ENCODE results near the gene TNS4.

The TNS4 gene

DNA sequence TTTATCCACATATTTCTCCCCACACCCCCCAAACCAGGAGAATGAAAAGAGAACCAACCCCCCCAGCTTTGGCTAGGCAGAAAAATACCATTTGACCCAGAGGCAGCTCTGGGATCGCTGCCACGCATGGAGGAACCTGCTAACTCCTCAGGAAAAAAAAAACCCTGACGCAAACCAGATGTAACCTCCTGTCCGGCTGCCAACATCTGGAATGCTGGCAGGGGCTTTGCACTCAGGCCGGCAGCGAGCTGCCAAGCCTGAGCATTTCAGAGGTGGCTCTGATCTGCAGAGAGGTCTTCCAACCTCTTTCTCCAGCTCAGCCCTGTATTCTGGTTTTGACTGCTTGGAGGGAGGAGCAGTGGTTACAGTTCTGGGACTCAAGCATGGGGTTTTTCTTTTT lies 50.0 kb downstream of the TNS4 start:
- Histone ChIP-seq H3K4me3 (ENCODE audit: low read depth, low read length) (no peak overlapping the region), H3K9ac (ENCODE audit: low read depth, low read length) (no peak overlapping the region), H3K27ac (ENCODE audit: low read depth, low read length) (no peak overlapping the region), H3K27me3 (ENCODE audit: control insufficient read depth, insufficient read depth, low read length) (no peaks in the 10 kb centered on the region), H3K4me1 (ENCODE audit: control insufficient read depth, insufficient read depth, low read length) (no peaks in the 10 kb centered on the region; the same call in 1 of the 2 replicates), H3K36me3 (ENCODE audit: control insufficient read depth, insufficient read depth, low read length) (peaks cover 42% of the 10 kb centered on the region), H3K9me3 (ENCODE audit: control insufficient read depth, insufficient read depth, low read length) (no peaks in the 10 kb centered on the region)

DNA sequence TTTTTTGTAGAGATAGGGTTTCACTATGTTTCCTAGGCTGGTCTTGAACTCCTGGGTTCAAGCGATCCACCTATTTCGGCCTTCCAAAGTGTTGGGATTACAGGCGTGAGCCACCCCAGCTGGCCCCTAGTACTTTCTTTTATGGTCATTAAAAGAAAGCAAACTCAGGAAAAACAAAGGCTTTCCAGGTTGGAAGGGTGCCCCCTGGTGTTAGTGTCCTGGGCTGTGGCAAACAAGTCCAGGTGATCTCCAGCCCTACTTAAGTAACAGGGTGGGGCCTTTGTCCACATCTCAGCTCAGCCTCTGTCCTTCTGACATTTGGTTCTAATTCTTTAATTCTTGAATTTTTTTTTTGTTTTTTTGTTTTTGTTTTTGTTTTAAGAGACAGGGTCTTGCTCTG lies 51.2 kb downstream of the TNS4 start:
- Histone ChIP-seq H3K27ac (ENCODE audit: low read depth, low read length) (no peak overlapping the region), H3K27me3 (ENCODE audit: control insufficient read depth, insufficient read depth, low read length) (no peaks in the 10 kb centered on the region), H3K9ac (ENCODE audit: low read depth, low read length) (no peak overlapping the region), H3K36me3 (ENCODE audit: control insufficient read depth, insufficient read depth, low read length) (peaks cover 31% of the 10 kb centered on the region), H3K9me3 (ENCODE audit: control insufficient read depth, insufficient read depth, low read length) (no peaks in the 10 kb centered on the region), H3K4me3 (ENCODE audit: low read depth, low read length) (no peak overlapping the region), H3K4me1 (ENCODE audit: control insufficient read depth, insufficient read depth, low read length) (peaks cover 9% of the 10 kb centered on the region)

DNA sequence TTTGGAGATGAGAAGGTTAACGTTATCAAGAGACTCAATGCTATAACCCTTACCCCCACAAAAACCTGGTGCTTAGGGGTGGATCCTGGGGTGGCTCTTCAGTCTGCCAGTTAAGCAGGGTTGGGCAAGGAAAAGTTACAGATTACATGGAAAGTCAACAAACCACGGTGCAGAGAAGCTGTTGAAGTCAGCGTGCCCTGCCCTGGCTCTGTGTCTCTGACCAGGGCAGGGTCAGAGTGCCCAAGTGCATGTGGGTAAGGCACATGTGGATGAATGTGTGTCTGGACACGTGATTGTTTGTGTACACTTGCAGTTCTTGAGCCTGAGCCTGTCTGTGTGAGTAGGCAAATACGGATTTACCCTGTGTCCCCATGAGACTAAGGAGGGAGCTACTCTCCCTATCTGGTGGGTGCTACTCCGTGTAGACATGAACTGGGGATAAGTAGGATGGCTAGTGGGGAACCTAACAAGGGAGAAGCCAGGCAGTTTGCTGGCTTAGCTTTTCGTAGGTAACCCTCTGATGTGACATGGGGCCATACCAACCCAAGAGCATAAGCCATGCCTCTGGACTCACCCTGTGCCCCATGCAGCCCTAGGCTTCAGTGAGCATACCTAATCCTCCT lies 52.7 kb downstream of the TNS4 start:
- Histone ChIP-seq H3K9ac (ENCODE audit: low read depth, low read length) (no peak overlapping the region), H3K4me1 (ENCODE audit: control insufficient read depth, insufficient read depth, low read length) (peaks cover 17% of the 10 kb centered on the region), H3K9me3 (ENCODE audit: control insufficient read depth, insufficient read depth, low read length) (no peaks in the 10 kb centered on the region), H3K4me3 (ENCODE audit: low read depth, low read length) (no peak overlapping the region), H3K27ac (ENCODE audit: low read depth, low read length) (no peak overlapping the region), H3K36me3 (ENCODE audit: control insufficient read depth, insufficient read depth, low read length) (peaks cover 17% of the 10 kb centered on the region), H3K27me3 (ENCODE audit: control insufficient read depth, insufficient read depth, low read length) (no peaks in the 10 kb centered on the region)

DNA sequence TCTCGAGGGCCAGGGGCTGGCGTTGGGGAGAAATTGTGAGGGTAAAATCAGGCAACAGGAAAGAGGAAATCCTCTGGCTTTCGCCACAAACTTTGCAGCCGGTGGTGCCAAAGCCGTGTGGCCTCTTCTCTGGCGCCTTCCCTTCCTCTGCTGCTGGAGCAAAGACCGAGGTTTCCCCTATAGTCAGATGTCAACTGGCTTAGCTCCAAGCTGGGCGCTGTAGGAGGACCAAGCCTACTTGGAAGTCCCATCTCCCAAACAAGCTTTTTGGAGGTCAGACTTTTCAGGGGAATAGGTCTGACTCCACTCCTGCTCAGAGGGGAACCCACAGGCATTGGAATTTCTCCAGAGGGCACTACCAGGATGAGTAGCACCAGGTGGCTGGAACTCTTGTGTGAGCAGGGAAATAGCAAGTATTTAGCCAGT lies 53.2 kb downstream of the TNS4 start:
- no peaks in the 10 kb centered on the region for H3K9me3 ChIP-seq (ENCODE audit: control insufficient read depth, insufficient read depth, low read length)
- H3K36me3 ChIP-seq (ENCODE audit: control insufficient read depth, insufficient read depth, low read length): peaks cover 12% of the 10 kb centered on the region
- no peak overlapping the region for H3K9ac ChIP-seq (ENCODE audit: low read depth, low read length)
- H3K4me3 ChIP-seq (ENCODE audit: low read depth, low read length): no peak overlapping the region
- no peak overlapping the region for H3K27ac ChIP-seq (ENCODE audit: low read depth, low read length)
- H3K4me1 ChIP-seq (ENCODE audit: control insufficient read depth, insufficient read depth, low read length): peaks cover 17% of the 10 kb centered on the region
- H3K27me3 ChIP-seq (ENCODE audit: control insufficient read depth, insufficient read depth, low read length): no peaks in the 10 kb centered on the region

DNA sequence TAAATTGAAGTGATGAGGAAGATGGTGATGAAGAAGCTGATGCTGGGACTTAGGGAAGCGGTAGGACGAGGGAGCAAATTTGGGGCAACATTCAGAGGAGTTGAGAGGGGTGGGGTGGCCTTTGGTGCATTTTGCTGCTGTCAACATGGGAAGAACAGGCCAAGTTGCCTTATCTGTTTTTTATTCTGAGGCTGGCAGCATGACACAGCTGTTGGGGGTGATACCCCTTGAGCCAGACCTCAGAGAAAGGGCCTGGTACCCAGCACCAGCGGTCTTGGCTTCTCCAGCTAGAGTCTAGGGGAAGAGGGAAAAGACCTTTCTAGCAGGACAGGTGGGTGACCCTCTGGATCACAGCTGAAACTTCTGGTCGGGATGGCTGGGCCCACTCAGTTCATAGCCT lies 53.6 kb downstream of the TNS4 start:
- H3K27ac ChIP-seq (ENCODE audit: low read depth, low read length): no peak overlapping the region

DNA sequence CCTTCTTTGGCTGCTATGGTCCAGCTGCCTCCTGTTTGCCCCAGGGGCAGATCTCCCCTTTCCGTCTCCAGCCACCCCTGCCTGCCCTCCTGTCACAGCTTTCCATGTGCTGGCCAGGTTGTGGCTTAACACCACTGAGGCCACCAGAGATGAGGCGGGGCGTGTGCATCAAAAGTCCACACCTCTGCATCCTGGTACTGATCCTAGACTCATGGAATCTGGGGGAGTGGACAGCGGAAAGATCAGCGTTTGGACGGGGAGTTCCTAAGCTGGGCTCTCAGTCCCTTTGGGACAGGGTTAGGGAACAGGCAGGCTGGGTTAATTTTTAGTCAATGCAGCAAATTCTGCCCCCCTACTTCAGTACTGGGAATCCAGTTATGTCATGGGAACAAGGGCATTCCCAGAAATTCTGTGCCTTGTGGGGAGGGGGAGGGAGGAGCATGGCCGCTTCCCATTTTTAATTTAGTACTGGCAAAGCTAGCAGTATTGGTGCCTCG lies 54.2 kb downstream of the TNS4 start:
- no peak overlapping the region for H3K4me3 ChIP-seq (ENCODE audit: low read depth, low read length)
- H3K4me1 ChIP-seq (ENCODE audit: control insufficient read depth, insufficient read depth, low read length): peaks cover 17% of the 10 kb centered on the region
- H3K36me3 ChIP-seq (ENCODE audit: control insufficient read depth, insufficient read depth, low read length): peaks cover 3% of the 10 kb centered on the region; the same call in 1 of the 2 replicates
- no peaks in the 10 kb centered on the region for H3K27me3 ChIP-seq (ENCODE audit: control insufficient read depth, insufficient read depth, low read length)
- no peaks in the 10 kb centered on the region for H3K9me3 ChIP-seq (ENCODE audit: control insufficient read depth, insufficient read depth, low read length)
- H3K9ac ChIP-seq (ENCODE audit: low read depth, low read length): no peak overlapping the region
- no peak overlapping the region for H3K27ac ChIP-seq (ENCODE audit: low read depth, low read length)

More for the DNA sequence above, 53.6 kb downstream of the TNS4 start:
- peaks cover 17% of the 10 kb centered on the region for H3K4me1 ChIP-seq (ENCODE audit: control insufficient read depth, insufficient read depth, low read length)
- no peak overlapping the region for H3K4me3 ChIP-seq (ENCODE audit: low read depth, low read length)
- peaks cover 8% of the 10 kb centered on the region for H3K36me3 ChIP-seq (ENCODE audit: control insufficient read depth, insufficient read depth, low read length)
- H3K9ac ChIP-seq (ENCODE audit: low read depth, low read length): no peak overlapping the region
- H3K27me3 ChIP-seq (ENCODE audit: control insufficient read depth, insufficient read depth, low read length): no peaks in the 10 kb centered on the region
- H3K9me3 ChIP-seq (ENCODE audit: control insufficient read depth, insufficient read depth, low read length): no peaks in the 10 kb centered on the region

DNA sequence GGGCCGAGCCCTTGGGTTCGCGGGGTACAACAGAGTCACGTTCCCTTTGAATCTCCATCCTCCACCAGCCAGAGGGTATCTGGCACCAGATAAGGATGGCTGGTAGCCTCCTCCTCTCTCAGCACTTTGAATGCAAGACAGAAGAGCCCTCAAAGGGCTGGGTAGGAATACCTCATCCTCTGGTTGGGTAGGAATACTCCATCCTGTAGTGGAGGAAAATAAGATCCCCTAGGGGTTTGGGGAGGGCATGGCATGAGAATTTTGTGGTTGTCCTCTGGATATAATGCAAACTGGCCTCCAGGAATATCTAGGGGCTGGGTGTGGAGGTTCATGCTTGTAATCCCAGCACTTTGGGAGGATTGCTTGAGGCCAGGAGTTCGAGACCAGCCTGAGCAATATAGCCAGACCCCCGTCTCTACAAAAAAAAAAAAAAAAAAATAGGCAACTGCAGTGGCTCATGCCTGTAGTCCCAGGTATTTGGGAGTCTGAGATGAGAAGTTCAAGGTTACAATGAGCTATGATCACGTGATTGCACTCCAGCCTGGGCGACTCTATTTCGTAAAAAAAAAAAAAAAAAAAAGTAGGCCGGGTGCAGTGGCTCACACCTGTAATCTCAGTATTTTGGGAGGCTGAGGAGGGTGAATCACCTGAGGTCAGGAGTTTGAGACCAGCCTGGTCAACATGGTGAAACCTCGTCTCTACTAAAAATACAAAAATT lies 55.5 kb downstream of the TNS4 start:
- H3K27me3 ChIP-seq (ENCODE audit: control insufficient read depth, insufficient read depth, low read length): no peaks in the 10 kb centered on the region
- H3K4me1 ChIP-seq (ENCODE audit: control insufficient read depth, insufficient read depth, low read length): peaks cover 17% of the 10 kb centered on the region
- H3K9me3 ChIP-seq (ENCODE audit: control insufficient read depth, insufficient read depth, low read length): no peaks in the 10 kb centered on the region
- no peak overlapping the region for H3K27ac ChIP-seq (ENCODE audit: low read depth, low read length)
- H3K9ac ChIP-seq (ENCODE audit: low read depth, low read length): no peak overlapping the region
- H3K36me3 ChIP-seq (ENCODE audit: control insufficient read depth, insufficient read depth, low read length): no peaks in the 10 kb centered on the region
- peak overlapping the region; percentile 64; the same call in 1 of the 2 replicates for H3K4me3 ChIP-seq (ENCODE audit: low read depth, low read length)

DNA sequence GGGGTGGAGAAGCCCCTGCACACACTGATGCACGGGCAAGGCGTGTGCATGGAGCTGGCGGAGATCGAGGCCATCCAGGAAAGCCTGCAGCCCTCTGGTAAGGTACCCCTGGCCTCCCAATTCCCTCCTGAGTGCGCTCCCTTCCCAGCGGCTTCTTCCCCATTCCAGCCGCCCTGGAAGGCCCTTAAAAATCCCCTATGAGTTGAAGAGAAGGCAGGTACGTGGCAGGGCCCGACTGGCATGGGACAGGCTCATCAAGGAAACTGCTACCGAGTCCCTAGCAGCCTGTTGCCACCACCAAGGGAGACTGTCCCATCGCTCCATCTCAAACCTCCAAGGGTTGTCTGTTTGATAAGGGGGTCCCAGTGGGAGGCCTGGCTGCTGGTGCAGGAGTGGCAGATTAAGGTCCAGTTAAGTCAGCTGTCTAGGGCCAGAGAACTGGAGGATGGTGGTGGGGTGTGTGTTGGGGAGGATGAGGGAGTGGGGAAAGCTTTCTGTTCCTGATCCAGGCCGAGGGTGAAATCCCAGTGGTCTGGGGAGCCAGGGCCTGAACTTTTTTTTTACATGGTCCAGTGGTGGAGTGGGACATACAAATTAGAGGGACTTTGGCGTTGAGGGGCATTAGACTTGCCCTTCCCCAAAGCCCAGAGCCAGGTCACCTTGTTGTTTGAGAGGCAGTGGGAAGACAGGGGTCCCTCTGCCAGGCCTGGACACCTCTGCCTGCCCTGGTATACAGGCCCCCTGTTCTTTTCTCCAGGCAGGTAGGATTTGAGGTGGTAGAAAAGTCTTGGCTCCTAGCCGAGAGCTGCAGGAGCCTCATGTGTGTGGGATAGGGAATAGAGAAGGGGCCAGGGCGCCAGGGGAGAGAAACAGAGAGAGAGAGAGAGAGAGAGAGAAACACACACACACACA lies 57.2 kb downstream of the TNS4 start:
- Histone ChIP-seq H3K27me3 (ENCODE audit: control insufficient read depth, insufficient read depth, low read length) (no peaks in the 10 kb centered on the region), H3K27ac (ENCODE audit: low read depth, low read length) (no peak overlapping the region), H3K9me3 (ENCODE audit: control insufficient read depth, insufficient read depth, low read length) (no peaks in the 10 kb centered on the region), H3K4me3 (ENCODE audit: low read depth, low read length) (peak overlapping the region; percentile 64), H3K4me1 (ENCODE audit: control insufficient read depth, insufficient read depth, low read length) (peaks cover 17% of the 10 kb centered on the region), H3K9ac (ENCODE audit: low read depth, low read length) (peak overlapping the region; percentile 2; the same call in 1 of the 2 replicates), H3K36me3 (ENCODE audit: control insufficient read depth, insufficient read depth, low read length) (no peaks in the 10 kb centered on the region)

DNA sequence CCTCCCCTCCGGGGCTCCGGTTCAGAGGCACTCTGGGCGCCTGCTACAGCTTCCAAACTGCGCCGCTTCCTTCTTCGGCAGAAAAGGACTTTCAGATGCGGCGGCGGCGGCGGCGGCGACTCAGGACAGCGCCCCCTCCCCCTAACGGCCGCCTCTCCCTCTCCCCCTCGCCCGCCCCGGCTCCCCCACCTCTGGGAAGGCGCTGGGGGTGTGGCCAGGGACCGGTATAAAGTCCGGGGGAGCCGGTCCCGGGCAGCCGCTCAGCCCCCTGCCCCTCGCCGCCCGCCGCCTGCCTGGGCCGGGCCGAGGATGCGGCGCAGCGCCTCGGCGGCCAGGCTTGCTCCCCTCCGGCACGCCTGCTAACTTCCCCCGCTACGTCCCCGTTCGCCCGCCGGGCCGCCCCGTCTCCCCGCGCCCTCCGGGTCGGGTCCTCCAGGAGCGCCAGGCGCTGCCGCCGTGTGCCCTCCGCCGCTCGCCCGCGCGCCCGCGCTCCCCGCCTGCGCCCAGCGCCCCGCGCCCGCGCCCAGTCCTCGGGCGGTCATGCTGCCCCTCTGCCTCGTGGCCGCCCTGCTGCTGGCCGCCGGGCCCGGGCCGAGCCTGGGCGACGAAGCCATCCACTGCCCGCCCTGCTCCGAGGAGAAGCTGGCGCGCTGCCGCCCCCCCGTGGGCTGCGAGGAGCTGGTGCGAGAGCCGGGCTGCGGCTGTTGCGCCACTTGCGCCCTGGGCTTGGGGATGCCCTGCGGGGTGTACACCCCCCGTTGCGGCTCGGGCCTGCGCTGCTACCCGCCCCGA lies 58.0 kb downstream of the TNS4 start, which contains the start of gene IGFBP4:
TSS of gene IGFBP4 (plus strand) at position 255 of the 792 bp plus-strand sequence. CDS start at position 541, 286 bp downstream.
- Histone ChIP-seq H3K4me1 (ENCODE audit: control insufficient read depth, insufficient read depth, low read length) (peaks cover 17% of the 10 kb centered on the region), H3K36me3 (ENCODE audit: control insufficient read depth, insufficient read depth, low read length) (no peaks in the 10 kb centered on the region), H3K9me3 (ENCODE audit: control insufficient read depth, insufficient read depth, low read length) (no peaks in the 10 kb centered on the region), H3K27ac (ENCODE audit: low read depth, low read length) (peak within 1 kb of the TSS; percentile 63), H3K27me3 (ENCODE audit: control insufficient read depth, insufficient read depth, low read length) (no peaks in the 10 kb centered on the region), H3K9ac (ENCODE audit: low read depth, low read length) (peak within 1 kb of the TSS; percentile 53; the same call in 1 of the 2 replicates), H3K4me3 (ENCODE audit: low read depth, low read length) (peak within 1 kb of the TSS; percentile 64)

Measured in HUES48 (cell line).